Activated CD8-positive, alpha-beta memory T cell treated with anti-CD3 and anti-CD28 coated beads for 1 hour (primary cell): Measurements from ENCODE around the gene MACROD2.

Source experiments
- DNase-seq, 2 donors: peaks; one replicate each; pipeline ENCODE4 v3.0.0-alpha.2; 2020; ENCODE audit warnings: low read depth in 1 of 2; ENCODE audit errors: extremely low read depth in 1 of 2

MACROD2 gene

DNA sequence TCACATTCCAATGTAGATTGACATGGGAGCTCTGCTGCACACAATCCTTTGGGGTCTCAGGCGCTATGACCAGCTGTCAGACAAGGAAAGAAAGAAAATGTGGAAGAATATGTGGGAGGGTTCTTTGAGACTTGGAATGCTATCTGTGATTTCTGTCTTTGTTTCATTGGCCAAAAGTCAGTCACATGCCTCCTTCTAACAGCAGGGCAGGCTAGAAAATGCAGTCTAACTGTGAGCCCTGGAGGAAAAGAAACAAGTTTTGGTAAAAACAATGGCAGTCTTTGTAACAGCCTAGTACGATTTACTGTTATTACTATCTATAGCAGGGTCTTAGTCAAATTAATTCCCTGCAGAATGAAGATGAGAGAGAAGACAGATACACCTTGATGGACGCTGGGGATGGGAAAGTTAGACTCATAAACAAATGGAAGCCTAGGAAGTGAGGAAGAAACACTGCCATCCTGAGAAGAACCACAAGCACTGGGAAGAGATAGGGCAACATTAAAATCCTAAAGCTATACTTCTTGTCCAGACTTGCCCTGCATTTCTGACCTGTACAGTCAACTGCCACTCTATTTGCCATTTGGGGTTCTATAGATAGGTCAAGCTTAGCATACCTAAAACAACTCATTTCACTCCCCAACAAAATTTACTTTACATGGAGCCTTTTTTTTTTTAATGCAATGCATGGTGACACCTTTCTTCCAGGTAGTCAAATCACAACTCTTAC, 1744.9 kb downstream of the MACROD2 start:
- no peak for DNase-seq

DNA sequence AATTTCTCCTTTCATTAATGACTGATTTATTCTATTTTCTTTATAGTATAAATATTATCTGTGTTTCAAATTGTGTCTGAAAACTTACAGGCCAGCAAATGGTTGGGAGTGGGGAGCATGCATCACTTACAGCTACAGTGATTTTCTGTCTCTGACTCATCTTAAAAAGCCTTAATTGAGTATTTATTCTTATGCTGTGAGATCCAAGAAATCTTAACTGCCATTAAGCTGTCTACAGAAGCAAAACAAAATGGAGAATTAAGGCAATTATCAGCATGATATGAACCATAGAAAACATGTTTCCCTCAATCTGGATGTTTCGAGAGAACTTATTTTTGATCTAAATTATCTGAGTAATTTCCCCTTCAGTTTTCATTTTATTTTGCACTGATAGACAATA, 1746.8 kb downstream of the MACROD2 start:
- DNase-seq, result no peak

DNA sequence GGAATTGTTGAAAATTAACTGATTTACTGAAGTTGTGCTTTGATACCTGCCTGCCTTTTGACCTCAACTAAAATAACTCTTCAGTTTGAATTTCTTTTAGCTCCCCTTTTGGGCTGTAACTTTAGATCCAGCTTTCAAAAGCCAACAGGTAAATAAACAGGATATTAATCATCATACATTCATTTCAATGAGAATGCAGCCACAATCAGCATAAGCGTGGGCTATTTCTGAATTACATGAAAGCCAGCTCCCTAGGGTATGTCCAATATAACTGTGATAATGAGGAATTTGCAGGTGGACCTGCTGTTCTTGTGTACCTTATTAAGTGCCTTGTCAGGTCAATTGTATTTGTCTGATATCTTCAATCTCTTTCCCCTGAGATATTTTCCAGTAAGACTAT, 1747.3 kb downstream of the MACROD2 start:
- DNase-seq, result no peak

DNA sequence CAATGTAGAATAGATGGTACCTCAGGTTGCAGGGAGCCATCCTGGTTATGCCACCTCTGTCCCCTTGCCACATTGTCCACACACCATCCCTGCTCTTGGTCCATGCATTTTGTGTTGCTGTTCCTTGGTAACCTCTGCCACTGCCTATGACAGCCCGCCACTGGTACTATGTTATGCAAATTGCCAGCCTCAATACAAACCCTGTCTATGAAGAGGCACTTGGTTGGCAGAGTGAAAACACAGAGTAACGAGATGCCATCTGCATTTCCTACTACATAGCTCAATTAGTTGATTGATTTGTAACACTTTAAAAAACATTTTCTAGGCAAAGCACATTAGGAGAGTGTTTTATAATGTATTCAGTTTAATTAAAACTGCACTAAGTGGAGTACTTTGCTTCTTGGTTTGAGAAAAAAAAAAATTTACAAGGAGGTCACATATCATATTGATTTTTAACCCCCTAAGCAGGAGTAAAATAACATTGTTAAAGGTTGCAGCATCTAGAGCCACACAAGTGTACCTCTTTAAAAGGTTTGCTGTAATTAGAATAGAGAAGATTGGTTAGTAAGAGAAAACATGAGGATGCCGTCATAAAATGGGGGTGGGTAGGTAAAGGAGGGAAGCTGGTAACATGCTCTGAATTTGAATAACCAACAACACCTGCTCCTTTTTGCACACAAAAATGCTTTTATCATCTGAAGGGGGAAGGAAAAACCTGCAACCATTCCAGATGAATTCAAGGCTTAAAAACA, 1760.9 kb downstream of the MACROD2 start:
- DNase-seq, result no peak

DNA sequence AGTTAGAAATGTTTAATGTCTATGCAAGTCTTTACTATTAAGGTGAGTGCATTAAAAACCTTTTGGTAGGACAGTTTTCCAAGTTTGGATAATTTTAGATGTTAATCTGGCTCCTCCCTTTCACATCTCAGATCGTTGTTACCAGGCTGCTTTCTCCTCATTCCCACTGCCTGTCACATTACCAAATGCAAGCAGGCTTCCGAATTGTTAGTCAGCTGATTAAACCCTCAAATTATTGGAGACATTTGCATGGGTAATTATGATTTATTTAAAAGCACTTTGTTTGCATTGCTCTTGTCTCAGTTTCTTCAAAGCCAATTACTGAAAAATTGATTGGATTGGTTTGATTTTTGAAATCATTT, 1761.4 kb downstream of the MACROD2 start:
- no peak for DNase-seq

DNA sequence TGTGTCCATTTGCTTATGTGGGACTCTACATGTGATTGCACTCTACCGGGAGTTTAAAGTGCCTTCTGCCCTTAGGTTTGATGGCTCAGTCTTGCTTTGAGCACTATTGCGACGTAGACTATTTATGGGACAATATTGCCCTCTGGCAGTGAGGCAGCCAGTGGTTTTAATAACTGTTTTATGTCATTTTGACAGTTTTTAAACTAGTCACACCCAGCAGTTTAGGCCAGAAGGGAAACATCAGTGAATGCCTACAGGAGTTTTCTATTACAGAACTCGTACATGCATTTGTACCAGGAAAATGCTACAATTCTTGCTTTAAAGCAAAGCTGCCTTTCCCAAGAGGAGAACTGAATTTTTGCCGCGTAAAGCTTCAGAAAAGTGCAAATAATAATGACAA, 1764.3 kb downstream of the MACROD2 start:
- no peak for DNase-seq

DNA sequence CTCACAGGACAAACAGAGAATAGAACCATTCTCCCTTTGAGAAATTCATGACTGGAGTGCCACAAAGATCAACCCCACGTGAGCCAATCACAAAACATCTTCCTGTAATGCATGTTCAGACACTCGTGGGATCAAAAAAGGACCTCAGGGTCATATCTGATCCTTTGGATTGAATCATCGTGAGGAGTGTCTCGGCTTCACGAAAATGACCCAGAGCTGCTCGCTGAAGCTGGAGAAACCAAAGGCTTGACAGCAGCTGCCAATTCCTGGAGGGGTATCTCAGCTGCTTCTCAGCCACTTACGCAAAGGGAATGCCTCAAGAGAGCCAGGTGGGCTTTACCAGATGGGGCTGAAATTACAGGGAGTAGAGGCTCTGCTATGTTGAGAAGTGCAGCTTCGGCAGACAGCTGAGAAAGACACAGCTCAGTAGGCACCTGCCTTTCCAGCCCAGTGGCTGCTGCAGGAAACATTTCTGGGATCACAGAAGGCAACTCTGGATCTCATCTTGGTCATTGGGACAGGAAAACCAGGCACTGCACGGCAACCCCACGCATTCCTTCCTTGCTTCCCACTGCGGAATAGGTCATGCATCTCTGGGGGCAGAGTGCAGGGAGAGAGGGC, 1764.8 kb downstream of the MACROD2 start:
- DNase-seq, result no peak

DNA sequence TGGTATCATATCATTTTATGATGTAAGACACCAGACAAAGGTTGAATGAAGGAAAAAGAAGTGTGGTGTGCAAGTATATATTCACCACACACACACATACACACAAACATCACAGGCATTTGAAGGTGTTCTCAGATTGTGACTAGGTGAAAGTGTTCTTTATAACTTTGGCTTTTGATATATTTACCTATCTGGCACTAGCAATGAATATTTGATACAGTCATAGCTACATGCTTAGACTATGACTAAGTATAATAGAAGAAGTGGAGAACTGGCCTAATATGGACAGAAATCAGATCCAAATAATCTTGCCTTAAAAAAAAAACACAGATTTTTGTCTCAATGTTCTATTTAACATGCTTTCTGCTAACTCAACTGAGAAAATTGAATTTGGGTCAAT, 1768.0 kb downstream of the MACROD2 start:
- no peak for DNase-seq

DNA sequence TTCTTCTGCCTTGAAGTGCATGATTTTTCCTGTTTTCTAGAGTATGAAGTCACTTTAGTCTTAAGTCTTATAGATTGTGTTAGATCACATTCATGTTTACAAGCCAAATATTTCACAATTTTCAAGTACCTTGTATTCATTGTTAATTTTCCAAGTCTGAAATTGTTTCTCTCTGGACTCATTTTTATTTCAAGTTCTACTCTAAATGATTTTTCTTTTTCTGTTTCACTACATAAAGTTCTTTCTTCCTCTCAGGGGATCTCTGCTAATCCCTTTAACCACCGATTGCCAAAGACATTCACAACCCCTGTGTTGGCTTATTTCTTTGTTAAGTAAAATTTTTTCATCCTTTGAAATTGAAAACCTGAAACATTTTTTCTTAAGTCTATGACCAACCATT, 1772.3 kb downstream of the MACROD2 start:
- no peak for DNase-seq

DNA sequence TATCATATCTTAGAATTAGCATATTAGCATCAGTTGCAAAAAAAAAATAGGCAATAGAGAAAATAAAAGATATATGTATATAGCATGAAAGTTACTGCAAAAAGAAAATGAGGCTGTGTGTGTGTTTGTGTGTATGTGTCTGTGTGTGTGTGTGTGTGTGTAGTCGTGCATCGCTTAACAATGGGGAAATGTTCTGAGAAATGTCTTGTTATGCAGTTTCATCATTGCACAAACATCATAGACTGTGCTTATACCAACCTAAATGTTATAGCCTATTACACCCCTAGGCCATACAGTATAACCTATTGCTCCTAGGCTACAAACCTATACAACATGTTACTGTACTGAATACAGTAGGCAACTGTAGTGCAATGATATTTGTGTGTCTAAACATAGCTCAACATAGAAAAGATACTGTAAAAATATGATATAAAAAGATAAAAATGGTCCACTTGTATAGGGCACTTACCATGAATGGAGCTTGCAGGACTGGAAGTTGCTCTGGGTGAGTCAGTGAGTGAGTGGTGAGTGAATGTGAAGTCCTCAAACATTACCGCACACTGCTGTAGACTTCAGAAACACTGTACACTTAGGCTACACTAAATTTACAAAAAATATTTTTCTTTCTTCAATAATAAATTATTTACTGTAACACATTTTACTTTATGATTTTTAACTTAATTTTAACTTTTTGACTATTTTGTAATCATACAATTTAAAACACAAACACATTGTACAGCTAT, 1772.9 kb downstream of the MACROD2 start:
- DNase-seq, result no peak

DNA sequence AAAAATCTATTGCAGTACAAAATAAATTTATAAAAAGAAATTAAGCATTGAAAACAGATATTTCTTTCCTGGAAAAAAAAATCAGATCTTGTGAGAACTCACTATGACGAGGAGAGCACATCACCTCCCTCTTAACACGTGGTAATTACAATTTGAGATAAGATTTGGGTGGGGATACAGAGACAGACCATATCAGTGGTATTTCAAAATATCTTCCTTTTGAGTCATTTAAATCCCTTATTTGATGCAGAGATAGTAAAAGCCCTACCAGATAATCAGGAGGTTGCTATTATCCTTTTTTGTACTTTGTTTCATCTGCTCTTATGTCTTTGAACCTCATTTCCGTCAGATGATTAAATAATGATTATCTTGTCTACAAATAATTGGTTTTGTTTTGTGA, 1777.5 kb downstream of the MACROD2 start:
- no peak for DNase-seq

DNA sequence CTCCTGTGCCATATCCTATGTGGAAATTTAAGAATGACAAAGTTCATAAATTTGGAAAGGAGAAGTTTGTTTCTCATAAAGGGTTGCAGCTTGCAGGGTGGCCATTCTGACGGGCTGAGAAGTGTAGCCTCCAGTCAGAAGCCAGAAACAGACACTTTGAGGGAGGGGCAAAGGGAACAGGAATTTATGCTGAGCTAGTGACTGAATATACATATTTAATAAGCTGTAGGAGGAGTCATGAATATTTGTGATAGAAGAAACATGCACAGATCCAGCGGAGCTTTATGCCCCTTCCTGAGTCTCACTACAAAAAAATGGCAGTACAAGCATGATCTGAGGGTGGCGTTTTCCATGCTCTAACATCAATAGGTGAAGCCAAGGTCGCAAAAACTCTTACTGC, 1779.6 kb downstream of the MACROD2 start:
- no peak for DNase-seq

DNA sequence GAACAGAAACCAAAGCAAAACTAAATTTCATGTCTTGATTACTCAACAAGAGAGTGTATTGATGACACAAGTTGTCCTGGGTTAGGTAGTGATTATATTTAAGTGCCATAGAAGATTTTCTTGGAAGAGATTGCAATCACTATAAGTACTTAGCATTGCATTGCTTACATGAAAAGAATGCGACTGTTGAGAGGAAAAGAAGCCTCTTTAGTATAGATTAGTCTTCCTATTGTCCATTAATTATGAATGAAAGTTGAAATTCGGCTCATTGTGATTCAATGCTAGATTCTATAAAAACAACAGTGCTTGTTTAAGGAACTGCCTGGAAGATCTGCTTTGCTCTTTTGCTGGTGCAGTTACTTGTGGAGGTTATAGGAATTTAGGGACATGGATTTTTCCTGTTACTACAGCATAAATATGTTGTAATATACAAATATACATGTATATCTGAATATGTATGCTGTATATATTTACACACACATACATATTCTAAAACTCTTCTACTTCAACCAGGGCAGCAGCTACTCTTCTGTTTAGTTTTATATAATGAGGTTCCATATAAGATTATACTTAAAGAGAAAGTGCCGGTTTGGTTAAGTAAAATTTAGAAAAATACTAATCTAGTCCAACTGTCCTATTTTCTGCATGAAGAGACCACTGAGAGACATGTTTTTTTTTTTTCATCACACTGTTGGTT, 1781.6 kb downstream of the MACROD2 start:
- no peak for DNase-seq

DNA sequence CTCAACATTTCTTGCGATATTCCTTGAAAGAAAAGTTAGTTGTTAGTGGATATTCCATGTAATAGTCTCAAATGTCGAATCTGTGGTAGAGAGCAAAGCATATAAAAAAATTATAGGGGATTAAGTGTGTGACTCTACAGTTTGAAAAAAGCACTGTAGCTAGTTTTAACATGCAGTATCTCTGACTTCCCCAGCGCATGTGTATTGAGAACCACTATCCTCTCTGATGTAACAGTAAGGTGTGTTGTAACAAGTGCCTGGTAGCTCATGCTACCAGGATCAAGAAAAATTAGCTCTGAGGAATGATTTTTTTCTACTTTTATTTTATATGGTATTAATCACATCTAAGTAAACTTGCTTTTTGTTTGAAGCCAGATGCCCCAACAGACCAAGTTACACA, 1788.7 kb downstream of the MACROD2 start:
- DNase-seq, result no peak

DNA sequence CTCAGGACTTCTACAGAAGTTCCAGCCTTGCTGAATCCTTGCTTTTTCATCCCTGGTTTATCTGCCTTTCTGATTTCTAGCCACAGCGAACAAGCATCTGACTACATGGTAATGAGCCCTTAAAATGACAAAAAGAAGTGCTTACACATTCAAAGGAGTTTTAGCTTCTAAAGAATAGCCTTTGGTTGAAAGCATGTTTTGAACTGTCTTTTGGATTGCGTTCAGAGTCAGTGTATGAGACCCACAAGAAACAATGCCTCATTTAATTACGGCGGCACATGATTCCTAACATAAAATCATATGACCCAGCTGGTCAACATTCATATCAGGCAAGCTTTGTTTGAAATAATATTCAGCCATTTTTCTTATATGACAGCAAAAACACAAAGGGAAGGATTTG, 1793.8 kb downstream of the MACROD2 start:
- no peak for DNase-seq

DNA sequence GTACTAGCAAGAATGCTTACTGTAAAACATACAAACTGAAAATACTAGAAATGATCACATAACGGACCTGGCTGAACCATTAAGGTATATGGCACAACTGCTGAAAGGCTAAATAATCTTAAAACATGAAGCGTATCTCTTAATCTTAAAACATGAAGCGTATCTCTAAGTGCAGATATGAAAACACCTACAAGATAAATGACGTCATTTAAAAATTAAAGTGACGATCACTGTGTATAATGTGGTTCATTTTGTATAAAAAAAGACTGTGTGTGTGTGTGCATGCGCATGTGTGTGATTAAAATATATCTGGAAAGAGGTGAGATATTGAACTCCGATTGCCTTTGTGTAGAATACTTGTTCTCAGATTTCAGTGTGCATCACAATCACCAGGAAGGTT, 1797.5 kb downstream of the MACROD2 start:
- no peak for DNase-seq

DNA sequence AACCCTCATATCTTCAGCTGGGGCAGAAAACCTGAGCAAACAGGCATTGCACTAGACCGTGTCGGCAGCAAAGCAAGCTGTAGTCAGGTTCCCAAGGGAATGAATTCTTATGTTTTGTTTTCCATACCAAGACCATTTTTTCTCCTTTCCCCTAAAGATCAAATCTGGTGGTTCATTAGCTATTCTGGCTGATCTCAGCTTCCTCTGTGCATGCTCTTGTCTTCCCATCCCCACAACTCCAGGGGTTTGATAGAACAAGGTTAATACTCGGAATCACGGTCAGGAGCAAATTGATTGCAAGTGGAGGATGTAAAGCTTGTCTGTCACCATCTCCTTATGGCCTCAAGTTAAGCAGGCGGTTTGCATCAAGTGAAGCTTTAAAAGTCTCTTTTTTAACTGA, 1799.1 kb downstream of the MACROD2 start:
- DNase-seq, result no peak

DNA sequence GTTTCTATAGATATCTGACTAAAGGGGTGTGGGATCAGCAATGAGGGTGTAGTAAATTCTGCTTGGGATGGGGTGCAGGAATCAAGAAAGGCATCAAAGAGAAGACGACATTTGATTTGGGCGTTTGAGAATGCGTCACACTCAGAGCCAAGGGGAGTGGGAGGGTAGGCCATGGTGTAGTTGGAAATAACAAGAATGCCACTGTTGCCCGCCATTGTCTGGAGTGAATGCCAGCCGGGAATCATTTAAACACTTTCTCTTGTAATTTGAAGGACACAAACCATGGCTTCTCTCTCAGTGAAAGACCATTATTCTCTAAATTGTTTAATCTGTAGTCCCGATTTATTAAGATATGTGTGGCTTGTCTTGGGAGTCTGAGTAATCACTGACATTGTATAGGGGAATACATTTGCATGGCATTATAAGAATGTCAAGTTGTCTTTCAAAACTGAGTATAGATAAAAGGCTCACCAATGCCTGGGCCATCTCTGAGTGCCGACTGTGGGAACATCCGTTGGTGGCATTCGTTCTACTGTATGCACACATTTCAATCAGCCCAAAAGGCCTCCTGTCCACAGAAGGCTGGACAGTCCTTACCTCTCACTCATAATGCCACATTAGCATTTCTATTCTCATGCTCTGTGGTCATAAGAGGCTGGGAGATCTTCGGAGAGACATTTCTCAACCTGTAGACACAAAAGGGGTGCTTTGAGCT, 1800.1 kb downstream of the MACROD2 start:
- no peak for DNase-seq

DNA sequence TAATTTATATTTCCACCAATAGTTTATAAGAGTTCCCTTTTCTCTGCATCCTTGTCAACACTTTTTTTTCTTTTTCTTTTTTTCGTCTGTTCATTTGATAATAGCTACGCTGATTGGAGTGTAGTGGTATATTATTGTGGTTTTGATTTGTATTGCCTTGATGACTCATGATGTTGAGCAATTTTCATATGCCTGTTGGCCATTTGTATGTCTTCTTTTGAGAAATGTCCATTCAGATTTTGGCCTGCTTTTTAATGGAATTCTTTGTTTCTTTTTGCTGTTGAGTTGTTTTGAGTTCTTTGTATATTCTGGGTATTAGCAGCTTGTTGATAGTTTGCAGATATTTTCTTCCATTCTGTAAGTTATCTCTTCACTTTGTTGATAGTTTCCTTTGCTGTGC, 1804.6 kb downstream of the MACROD2 start:
- no peak for DNase-seq

DNA sequence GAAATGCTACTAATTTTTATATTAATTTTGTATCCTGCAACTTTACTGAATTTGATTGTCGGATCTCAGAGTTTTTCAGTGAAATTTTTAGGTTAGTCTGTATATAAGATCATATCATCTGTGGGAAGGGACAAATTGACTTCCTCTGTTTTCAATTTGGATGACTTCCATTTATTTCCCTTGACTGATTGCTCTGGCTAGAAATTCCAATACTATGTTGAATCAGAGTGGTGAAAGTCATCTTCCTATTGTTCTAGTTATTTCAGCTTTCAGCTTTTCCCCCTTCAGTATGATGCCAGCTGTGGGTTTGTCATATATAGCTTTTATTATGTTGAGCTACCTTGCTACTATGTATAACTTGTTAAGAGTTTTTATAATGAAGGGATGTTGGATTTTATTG, 1806.7 kb downstream of the MACROD2 start:
- no peak for DNase-seq
